ENCODE results near the gene UBTD2. TPM values are rescaled to one million over a fixed set of nuclear protein-coding genes. Genes with fewer than 3 reads are reported as not detected.
A peak's percentile ranks its signal among the peaks of the same experiment; 100 is the strongest.

Gene UBTD2
- total and polyA plus RNA-seq, 10 of the 15 experiments (the other 5 are each of a cell fraction or from before 2014, with no cell fraction given) = 7.7 to 30.5 (median 19.4) TPM

GRCh38 chr5:172303572-172304335 lies 20.2 kb upstream of the UBTD2 start:
- no peak overlapping the region for H3K4me3 ChIP-seq
- in situ Hi-C loops (cut with MboI) (no loop called here), intact Hi-C loops (cut with micrococcal nuclease; ENCODE audit: unreplicated experiment) (no loop called here)
- no peak overlapping the region for H3K27ac ChIP-seq (ENCODE audit: control insufficient read depth, insufficient read depth)
- BruUV-seq (replicated peaks) = no TSS peak
- POLR2A ChIA-PET = no interaction called here
- no peak overlapping the region for H3K9ac ChIP-seq (ENCODE audit: control insufficient read depth, insufficient read depth, low read length)
- DNase-seq (ENCODE audit: low read depth, low spot score) = no peak
- FAIRE-seq = no peak
- no peak for ATAC-seq
- 52% methylated on average over 3 of the region's 3 CpGs for WGBS (ENCODE audit: insufficient coverage, insufficient replicate concordance, low lambda C conversion rate, missing lambda C conversion rate)
- SMC1A ChIA-PET (ENCODE audit: uncharacterized antibody, unreplicated experiment) = interaction anchor here (0.7 to 1.7 kb wide), 3 partner anchors 10 to 393 kb away, joined by 3 to 6 read pairs (median 5); no protein-coding TSS in a partner anchor
- no peaks in the 10 kb centered on the region for H3K27me3 ChIP-seq (replicated peaks in 1 of 2; ENCODE audit: control insufficient read depth in 2 of 2, insufficient read depth in 2 of 2, low read length in 1 of 2)
- RAD21 ChIA-PET (ENCODE audit: unreplicated experiment) = interaction anchor here (0.6 kb wide), 1 partner anchor 190 kb away, joined by 3 read pairs; no protein-coding TSS in a partner anchor
- no peaks in the 10 kb centered on the region for H3K79me2 ChIP-seq (ENCODE audit: control insufficient read depth, insufficient read depth, low read length)
- CTCF ChIA-PET = interaction anchor here (0.6 to 3.4 kb wide), 4 partner anchors 10 to 163 kb away, joined by 3 to 14 read pairs (median 4); no protein-coding TSS in a partner anchor
- H3K4me1 ChIP-seq (ENCODE audit: control insufficient read depth, insufficient read depth, low read length) = no peaks in the 10 kb centered on the region; the same call in 1 of the 2 replicates
- H2AFZ ChIP-seq (ENCODE audit: control insufficient read depth, low read depth, low read length) = no peak overlapping the region
- no peaks in the 10 kb centered on the region for H3K36me3 ChIP-seq (ENCODE audit: control insufficient read depth in 2 of 2, insufficient read depth in 2 of 2, low read length in 1 of 2)
- peaks cover 2% of the 10 kb centered on the region; the same call in 1 of the 3 replicates for H3K9me3 ChIP-seq (replicated peaks; ENCODE audit: control insufficient read depth, insufficient read depth, low read length)
- no peaks in the 10 kb centered on the region for H4K20me1 ChIP-seq (ENCODE audit: control insufficient read depth, insufficient read depth)
- no peak overlapping the region for H3K4me2 ChIP-seq (ENCODE audit: control insufficient read depth, insufficient read depth)
- TF ChIP-seq EZH2 (IDR thresholded peaks at IDR 0.05; ENCODE audit: borderline replicate concordance, control insufficient read depth, low read depth, low read length) (no peak), SMAD5 (IDR thresholded peaks at IDR 0.05; ENCODE audit: low read depth) (peak; percentile 55; the same call in 1 of the 2 replicates), KAT2A (conservative IDR thresholded peaks at IDR 0.05; ENCODE audit: control insufficient read depth, low read depth, low read length) (no peak), BHLHE40 (IDR thresholded peaks at IDR 0.05; ENCODE audit: borderline replicate concordance in 1 of 2, low read depth in 2 of 2, low read length in 1 of 2) (no peak), ZBED1 (IDR thresholded peaks at IDR 0.05; ENCODE audit: borderline replicate concordance) (peak; percentile 69; the same call in 1 of the 2 replicates)
- TF ChIP-seq, protein P1, sequence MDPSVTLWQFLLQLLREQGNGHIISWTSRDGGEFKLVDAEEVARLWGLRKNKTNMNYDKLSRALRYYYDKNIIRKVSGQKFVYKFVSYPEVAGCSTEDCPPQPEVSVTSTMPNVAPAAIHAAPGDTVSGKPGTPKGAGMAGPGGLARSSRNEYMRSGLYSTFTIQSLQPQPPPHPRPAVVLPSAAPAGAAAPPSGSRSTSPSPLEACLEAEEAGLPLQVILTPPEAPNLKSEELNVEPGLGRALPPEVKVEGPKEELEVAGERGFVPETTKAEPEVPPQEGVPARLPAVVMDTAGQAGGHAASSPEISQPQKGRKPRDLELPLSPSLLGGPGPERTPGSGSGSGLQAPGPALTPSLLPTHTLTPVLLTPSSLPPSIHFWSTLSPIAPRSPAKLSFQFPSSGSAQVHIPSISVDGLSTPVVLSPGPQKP (IDR thresholded peaks at IDR 0.05; ENCODE audit: low read depth, low read length) = no peak
